Brain microvascular endothelial cell (primary cell): ENCODE measurements around the gene NCL.
"Not testable (repeated sequence)": the region's sequence is repeated elsewhere in the genome, so short reads cannot be mapped to it uniquely, and the experiment has no call there.

Experiments used
- DNase-seq: peaks from one replicate; pipeline ENCODE4 v3.0.0-alpha.2; 2020
- H3K27ac ChIP-seq: fragments of 250-450 bp; sonication (Bioruptor Pico); 2 replicates; pipeline ENCODE4 v1.5.1; 2020; ENCODE audit warnings: mild to moderate bottlenecking, moderate library complexity
- H3K27me3 ChIP-seq: fragments of 250-450 bp; sonication (Bioruptor Pico); replicated peaks from 2 replicates; pipeline ENCODE4 v1.5.1; 2020; ENCODE audit warnings: mild to moderate bottlenecking
- H3K36me3 ChIP-seq: fragments of 250-450 bp; sonication (Bioruptor Pico); replicated peaks from 2 replicates; pipeline ENCODE4 v1.5.1; 2020; ENCODE audit warnings: mild to moderate bottlenecking
- H3K4me3 ChIP-seq: 2 replicates; pipeline ENCODE4 v1.5.1; 2011; ENCODE audit warnings: low read depth, mild to moderate bottlenecking, control low read depth, low read length, moderate library complexity
- in situ Hi-C: cut with HindIII; loops from 2 replicates; pipeline ENCODE4 v1.10.0; 2017; ENCODE audit warnings: low sequenced_read_pairs, low pct_ligation_motif_present
- TF ChIP-seq, protein P1 (sequence below): IDR thresholded peaks from 2 replicates; pipeline ENCODE4 v1.5.1; 2011; ENCODE audit warnings: low read depth, mild to moderate bottlenecking, moderate library complexity, low read length, control low read depth, inconsistent platforms; ENCODE audit errors: missing control alignments

Gene NCL

DNA sequence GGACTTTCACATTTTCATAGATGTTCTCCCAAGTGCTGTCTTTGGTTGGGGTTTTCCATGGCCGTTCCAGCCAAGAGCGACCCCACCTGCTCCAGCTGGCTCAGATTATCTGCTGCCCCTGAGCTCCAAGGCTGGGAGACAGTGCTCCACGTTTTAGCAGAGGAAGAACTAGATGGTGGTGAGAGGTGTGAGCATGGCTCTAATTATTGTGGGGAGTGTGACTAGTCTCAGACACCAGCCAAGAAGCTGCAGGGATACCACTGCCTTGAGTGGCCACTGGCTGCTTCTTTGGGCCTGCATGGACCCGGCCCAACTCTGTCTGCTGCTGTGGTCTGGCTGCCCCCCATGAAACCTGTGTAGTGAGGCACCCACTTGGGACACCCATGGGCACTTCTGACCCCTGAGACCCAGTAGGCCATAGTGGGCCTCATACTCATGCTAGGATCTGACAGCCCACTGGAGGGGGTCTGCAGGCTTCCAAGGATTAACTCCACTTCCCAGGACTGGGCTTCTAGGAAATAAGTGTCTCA, 2.8 kb upstream of the NCL start:
- Histone ChIP-seq H3K27me3 (no peaks in the 10 kb centered on the region), H3K4me3 (no peak overlapping the region), H3K27ac (no peak overlapping the region), H3K36me3 (peaks cover 17% of the 10 kb centered on the region)
- TF ChIP-seq, protein P1, sequence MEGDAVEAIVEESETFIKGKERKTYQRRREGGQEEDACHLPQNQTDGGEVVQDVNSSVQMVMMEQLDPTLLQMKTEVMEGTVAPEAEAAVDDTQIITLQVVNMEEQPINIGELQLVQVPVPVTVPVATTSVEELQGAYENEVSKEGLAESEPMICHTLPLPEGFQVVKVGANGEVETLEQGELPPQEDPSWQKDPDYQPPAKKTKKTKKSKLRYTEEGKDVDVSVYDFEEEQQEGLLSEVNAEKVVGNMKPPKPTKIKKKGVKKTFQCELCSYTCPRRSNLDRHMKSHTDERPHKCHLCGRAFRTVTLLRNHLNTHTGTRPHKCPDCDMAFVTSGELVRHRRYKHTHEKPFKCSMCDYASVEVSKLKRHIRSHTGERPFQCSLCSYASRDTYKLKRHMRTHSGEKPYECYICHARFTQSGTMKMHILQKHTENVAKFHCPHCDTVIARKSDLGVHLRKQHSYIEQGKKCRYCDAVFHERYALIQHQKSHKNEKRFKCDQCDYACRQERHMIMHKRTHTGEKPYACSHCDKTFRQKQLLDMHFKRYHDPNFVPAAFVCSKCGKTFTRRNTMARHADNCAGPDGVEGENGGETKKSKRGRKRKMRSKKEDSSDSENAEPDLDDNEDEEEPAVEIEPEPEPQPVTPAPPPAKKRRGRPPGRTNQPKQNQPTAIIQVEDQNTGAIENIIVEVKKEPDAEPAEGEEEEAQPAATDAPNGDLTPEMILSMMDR: no peak
- DNase-seq: no peak
- in situ Hi-C loops: no loop called here

DNA sequence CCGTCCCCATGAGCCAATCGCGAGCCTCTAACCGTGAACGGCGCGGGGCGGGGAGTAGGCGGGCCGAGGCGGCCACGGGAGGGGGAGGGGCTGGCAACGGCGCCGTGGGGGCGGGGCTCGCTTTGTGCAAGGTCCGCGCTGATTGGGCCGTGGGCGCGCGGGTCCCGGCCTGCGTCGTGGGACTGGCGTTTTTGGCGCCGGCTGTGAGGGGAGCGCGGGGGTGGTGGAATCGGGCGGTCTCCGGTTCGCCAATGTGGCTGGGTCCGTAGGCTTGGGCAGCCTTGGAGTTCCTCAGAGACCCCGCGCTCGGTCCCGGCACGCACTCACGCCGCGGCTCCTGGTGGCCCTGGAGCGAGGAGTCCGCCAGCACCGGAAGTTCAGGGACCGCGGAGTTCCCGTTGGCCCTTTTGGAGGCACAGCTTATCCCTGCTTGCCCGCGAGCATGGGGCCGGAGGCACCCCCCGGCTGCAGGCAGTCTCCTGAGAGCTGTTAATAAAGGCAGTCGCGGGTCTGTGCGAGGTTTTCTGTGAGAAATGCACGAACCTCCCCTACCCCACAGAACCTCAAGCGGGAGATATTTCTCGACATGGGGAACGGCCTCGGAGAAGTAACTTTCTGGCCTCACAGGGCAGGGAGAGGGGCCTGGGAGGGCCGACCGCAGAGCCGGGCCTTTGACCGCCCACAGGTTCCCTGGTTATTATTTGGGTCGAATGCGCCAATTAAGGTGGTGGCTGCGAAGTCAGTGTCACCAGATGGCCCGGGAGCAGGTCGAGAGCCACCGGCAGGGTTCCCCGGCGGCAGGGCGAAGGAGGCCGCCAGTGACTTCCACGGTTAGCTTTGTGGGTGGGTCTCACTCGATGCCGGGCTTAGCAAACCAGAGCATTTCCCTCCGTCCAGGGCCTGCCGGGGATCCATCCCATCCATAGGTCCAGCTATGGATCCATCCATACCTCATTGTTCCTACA, 574 bp upstream of the NCL start:
- TF ChIP-seq, protein P1: no peak
- DNase-seq: peak; percentile 98
- Histone ChIP-seq H3K27ac (peak overlapping the region; percentile 100), H3K36me3 (peaks cover 38% of the 10 kb centered on the region), H3K27me3 (no peaks in the 10 kb centered on the region), H3K4me3 (peak overlapping the region; percentile 98)
- in situ Hi-C loops: no loop called here

DNA sequence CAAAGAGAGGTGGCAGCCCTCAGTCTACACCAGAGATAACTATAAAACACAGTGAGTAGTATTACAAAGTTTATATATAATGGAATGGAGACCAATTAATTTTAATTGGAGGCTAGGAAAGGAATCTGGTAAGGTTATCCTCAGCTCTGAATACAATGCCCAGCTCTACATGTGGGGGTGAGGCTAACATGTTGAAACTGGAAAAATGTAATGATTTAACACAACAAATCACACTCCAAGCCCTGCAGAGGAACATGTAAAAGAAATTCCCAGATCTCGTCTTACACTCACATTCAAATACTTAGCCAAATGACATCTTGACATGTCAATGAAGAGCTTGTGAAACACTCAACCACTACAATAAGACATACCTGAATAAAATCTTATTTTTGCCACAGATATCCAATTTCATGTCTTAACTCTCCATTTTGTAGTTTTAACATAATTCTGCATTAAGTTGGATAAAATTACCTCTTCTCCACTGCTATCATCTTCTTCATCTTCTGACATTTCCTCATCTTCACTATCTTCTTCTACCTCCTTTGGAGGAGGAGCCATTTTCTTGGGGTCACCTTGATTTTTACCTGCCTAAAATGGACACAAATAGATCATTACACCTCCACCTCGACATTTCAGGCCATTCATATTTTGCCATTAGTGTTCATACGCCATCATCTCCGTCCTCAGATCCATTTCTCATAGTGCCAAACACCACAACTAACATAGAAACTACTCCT, 1.4 kb downstream of the NCL start:
- no peak for DNase-seq
- in situ Hi-C loops: no loop called here
- H3K36me3 ChIP-seq: peaks cover 57% of the 10 kb centered on the region
- peak overlapping the region; percentile 98 for H3K4me3 ChIP-seq
- TF ChIP-seq, protein P1: no peak
- peak overlapping the region; percentile 100 for H3K27ac ChIP-seq
- no peaks in the 10 kb centered on the region for H3K27me3 ChIP-seq

DNA sequence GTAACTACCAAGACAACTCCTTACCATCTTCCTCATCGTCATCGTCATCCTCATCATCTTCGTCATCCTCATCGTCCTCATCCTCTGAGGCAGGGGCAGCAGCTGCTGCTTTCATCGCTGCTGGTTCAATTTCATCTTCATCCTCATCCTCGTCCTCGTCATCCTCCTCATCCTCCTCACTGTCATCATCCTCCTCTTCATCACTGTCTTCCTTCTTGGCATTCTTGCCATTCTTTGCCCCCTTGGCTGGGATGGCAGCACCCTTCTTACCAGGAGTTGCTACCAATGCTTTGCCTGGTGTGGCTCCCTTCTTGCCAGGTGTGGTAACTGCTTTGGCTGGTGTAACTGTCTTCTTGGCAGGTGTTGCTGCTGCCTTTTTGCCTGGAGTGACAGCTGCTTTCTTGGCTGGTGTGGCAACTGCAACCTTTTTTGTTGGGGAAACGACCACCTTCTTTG, 2.7 kb downstream of the NCL start:
- Histone ChIP-seq H3K27me3 (no peaks in the 10 kb centered on the region), H3K27ac (no peak overlapping the region), H3K4me3 (no peak overlapping the region), H3K36me3 (peaks cover 71% of the 10 kb centered on the region)
- in situ Hi-C loops: no loop called here
- TF ChIP-seq, protein P1: no peak
- DNase-seq: no peak

DNA sequence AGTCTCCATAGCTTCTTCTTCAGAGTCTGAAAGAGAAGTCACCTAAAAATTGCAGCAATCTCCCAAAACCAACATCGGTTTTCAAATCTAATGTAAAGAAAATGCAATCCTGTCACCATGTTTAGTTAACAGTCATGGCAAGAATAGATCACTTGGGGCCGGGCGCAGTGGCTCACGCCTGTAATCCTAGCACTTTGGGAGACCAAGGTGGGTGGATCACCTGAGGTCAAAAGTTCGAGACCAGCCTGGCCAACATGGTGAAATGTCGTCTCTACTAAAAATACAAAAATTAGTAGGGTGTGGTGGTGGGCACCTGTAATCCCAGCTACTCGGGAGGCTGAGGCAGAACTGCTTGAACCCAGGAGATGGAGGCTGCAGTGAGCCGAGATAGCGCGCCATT, 3.4 kb downstream of the NCL start:
- H3K36me3 ChIP-seq: peaks cover 78% of the 10 kb centered on the region
- DNase-seq, H3K27ac ChIP-seq, H3K4me3 ChIP-seq, H3K27me3 ChIP-seq, in situ Hi-C loops: not testable (repeated sequence)

DNA sequence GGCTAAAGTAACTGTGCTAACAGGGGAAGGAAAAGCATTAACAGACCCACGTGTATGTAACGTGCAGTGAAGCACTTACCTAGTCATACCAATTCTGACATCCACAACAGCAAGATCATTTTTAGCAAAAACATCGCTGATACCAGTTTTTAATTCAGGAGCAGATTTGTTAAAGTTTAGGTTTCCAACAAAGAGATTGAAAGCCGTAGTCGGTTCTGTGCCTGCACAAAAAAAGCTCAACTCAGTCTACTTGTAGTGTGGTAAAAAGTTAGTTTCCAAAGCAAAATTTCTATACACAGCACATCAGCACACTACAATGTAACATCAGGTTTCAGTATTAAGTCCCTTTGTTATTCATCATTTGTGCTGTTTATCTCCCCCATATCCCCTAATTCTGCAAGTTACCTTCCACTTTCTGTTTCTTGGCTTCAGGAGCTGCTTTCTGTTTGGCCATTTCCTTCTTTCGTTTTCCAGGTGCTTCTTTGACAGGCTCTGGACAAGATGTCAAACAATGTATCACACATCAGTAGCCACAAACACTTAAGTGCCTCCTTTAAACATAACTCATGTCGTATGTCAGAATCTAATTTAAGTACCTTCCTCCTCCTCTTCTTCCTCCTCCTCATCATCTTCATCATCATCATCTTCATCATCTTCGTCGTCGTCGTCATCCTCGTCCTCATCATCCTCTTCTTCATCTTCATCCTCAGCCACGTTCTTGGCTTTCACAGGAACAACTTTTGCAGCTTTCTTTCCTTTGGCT, 4.0 kb downstream of the NCL start:
- TF ChIP-seq, protein P1: no peak
- H3K27me3 ChIP-seq: no peaks in the 10 kb centered on the region
- DNase-seq: no peak
- H3K27ac ChIP-seq: no peak overlapping the region
- H3K4me3 ChIP-seq: no peak overlapping the region
- peaks cover 84% of the 10 kb centered on the region for H3K36me3 ChIP-seq
- in situ Hi-C loops: no loop called here
